Cardiac muscle cell (in vitro differentiated cells and primary cell): ENCODE data around the gene COL27A1. TPM values are rescaled to one million over a fixed set of nuclear protein-coding genes. Genes with fewer than 3 reads are reported as not detected.

Experiments
- DNase-seq, 2 donors: peaks; one replicate each; pipeline versions ENCODE4 v3.0.0 to v3.0.0-alpha.2; 2010 to 2017; ENCODE audit warnings: low read depth in 1 of 2, low spot score in 1 of 2
- H3K27ac ChIP-seq: fragments of 200-600 bp; sonication (generic); 2 replicates; pipeline ENCODE4 v1.5.1; 2016
- H3K27me3 ChIP-seq: fragments of 200-600 bp; sonication (generic); 2 replicates; pipeline ENCODE4 v1.6.0; 2016; ENCODE audit warnings: control low read depth
- H3K36me3 ChIP-seq: fragments of 200-600 bp; sonication (generic); 2 replicates; pipeline ENCODE4 v1.5.1; 2016; ENCODE audit warnings: control low read depth
- H3K4me1 ChIP-seq: fragments of 200-600 bp; sonication (generic); 2 replicates; pipeline ENCODE4 v1.8.1; 2017; ENCODE audit warnings: low read depth, mild to moderate bottlenecking, mixed run types
- H3K4me3 ChIP-seq: fragments of 200-600 bp; sonication (generic); 2 replicates; pipeline ENCODE4 v1.5.1; 2016; ENCODE audit warnings: mild to moderate bottlenecking
- H3K9me3 ChIP-seq: fragments of 200-600 bp; sonication (generic); 2 replicates; pipeline ENCODE4 v1.5.1; 2017; ENCODE audit warnings: low read depth, mild to moderate bottlenecking, control low read depth
- CTCF ChIP-seq: IDR thresholded peaks from 2 replicates; pipeline ENCODE4 v1.5.1; 2012; ENCODE audit warnings: low read depth, mild to moderate bottlenecking, low read length
- polyA plus RNA-seq: library from polyadenylated mRNA; unstranded; fragments of >200 nt; fragmentation: Nextera tagmentation; extraction: Ambion mirVana; gene quantifications from 2 replicates; pipeline ENCODE4 v1.2.1, GENCODE V29; 2016
- total RNA-seq: library from RNA; depleted of rRNA; stranded (reverse); fragments of >200 nt; gene quantifications from 2 replicates; pipeline ENCODE4 v1.2.3, GENCODE V29; 2016

The COL27A1 gene
- total and polyA plus RNA-seq, 2 experiments from 2014 or later = 12.2 to 19.2 TPM

- peak; percentile 42 to 88 for DNase-seq
- Histone ChIP-seq H3K4me3 (peak overlapping the region; percentile 49), H3K27ac (no peak overlapping the region), H3K9me3 (no peaks in the 10 kb centered on the region), H3K27me3 (peaks cover 10% of the 10 kb centered on the region), H3K4me1 (peaks cover 2% of the 10 kb centered on the region), H3K36me3 (no peaks in the 10 kb centered on the region)
- TF ChIP-seq CTCF = peak; percentile 50
Measured at GRCh38 chr9:114153761-114154599, 1.4 kb upstream of the COL27A1 start.

- Histone ChIP-seq H3K4me1 (peaks cover 9% of the 10 kb centered on the region), H3K27me3 (peaks cover 10% of the 10 kb centered on the region), H3K36me3 (no peaks in the 10 kb centered on the region), H3K4me3 (peak overlapping the region; percentile 49), H3K27ac (no peak overlapping the region), H3K9me3 (no peaks in the 10 kb centered on the region)
- DNase-seq = no peak
- TF ChIP-seq CTCF = no peak
Measured at GRCh38 chr9:114154600-114155102, 686 bp upstream of the COL27A1 start.

GRCh38 chr9:114155995-114156656, 789 bp downstream of the COL27A1 start:
- no peak for TF ChIP-seq CTCF

GRCh38 chr9:114156657-114157421, 1.5 kb downstream of the COL27A1 start:
- H3K4me1 ChIP-seq = peaks cover 11% of the 10 kb centered on the region
- TF ChIP-seq CTCF = peak; percentile 25
- H3K4me3 ChIP-seq = peak overlapping the region; percentile 73
- no peaks in the 10 kb centered on the region for H3K36me3 ChIP-seq
- peak overlapping the region; percentile 27 for H3K27ac ChIP-seq
- peaks cover 10% of the 10 kb centered on the region for H3K27me3 ChIP-seq
- no peaks in the 10 kb centered on the region for H3K9me3 ChIP-seq
- DNase-seq = peak; percentile 75 to 89

More at GRCh38 chr9:114155995-114156656, 789 bp downstream of the COL27A1 start:
- DNase-seq = peak in 1 of 2 donors; percentile 38
- Histone ChIP-seq H3K4me1 (peaks cover 11% of the 10 kb centered on the region), H3K4me3 (peak overlapping the region; percentile 73), H3K36me3 (no peaks in the 10 kb centered on the region), H3K27ac (peak overlapping the region; percentile 27), H3K9me3 (no peaks in the 10 kb centered on the region), H3K27me3 (peaks cover 10% of the 10 kb centered on the region)

- no peak for DNase-seq
- no peaks in the 10 kb centered on the region for H3K9me3 ChIP-seq
- no peak overlapping the region for H3K4me3 ChIP-seq
- H3K36me3 ChIP-seq = no peaks in the 10 kb centered on the region
- no peak overlapping the region for H3K27ac ChIP-seq
- peaks cover 10% of the 10 kb centered on the region for H3K27me3 ChIP-seq
- peaks cover 11% of the 10 kb centered on the region for H3K4me1 ChIP-seq
- TF ChIP-seq CTCF = no peak
Measured at GRCh38 chr9:114157516-114158176, 2.3 kb downstream of the COL27A1 start.
